Astrocyte of the cerebellum (primary cell): ENCODE measurements around the gene ENOX1.

ENCODE experiments used
- DNase-seq: peaks from one replicate; pipeline ENCODE4 v3.0.0-alpha.2; 2011; ENCODE audit warnings: low read depth
- H3K4me3 ChIP-seq: 2 replicates; pipeline ENCODE4 v1.5.1; 2011; ENCODE audit warnings: mild to moderate bottlenecking, low read depth, low read length, moderate library complexity
- in situ Hi-C: cut with HindIII; loops from 2 replicates; pipeline ENCODE4 v1.10.0; 2017; ENCODE audit warnings: low sequenced_read_pairs
- TF ChIP-seq, protein P1 (sequence below): IDR thresholded peaks from 2 replicates; pipeline ENCODE4 v1.5.1; 2012; ENCODE audit warnings: low read length, low read depth, moderate library complexity, mild to moderate bottlenecking; ENCODE audit errors: missing control alignments

Gene ENOX1

DNA sequence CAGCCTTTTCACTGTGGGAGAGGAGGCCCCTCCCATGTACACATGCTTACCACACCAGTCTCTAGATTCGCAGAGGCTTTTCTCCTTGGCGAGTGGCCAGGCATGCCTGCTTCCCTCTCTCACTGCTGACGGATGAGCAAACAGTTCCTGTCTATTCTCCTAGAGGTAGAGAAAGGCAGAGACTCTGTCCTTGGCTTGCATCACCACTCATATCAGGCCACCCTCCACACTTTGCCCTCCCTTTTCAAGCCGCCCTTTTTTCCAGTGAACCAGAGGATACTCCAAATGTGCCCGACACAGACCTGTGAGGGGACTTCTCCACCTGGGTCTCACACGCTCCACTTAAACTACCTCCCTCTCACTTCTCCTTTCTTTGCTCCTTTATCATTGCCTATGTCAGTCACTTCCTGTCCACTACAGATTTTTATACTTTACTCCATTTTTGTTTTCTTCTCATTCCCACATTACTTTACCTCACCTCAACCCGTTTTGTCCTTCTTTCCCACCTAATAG, 478.8 kb downstream of the ENOX1 start:
- DNase-seq: peak; percentile 72
- in situ Hi-C loops: no loop called here
- TF ChIP-seq, protein P1, sequence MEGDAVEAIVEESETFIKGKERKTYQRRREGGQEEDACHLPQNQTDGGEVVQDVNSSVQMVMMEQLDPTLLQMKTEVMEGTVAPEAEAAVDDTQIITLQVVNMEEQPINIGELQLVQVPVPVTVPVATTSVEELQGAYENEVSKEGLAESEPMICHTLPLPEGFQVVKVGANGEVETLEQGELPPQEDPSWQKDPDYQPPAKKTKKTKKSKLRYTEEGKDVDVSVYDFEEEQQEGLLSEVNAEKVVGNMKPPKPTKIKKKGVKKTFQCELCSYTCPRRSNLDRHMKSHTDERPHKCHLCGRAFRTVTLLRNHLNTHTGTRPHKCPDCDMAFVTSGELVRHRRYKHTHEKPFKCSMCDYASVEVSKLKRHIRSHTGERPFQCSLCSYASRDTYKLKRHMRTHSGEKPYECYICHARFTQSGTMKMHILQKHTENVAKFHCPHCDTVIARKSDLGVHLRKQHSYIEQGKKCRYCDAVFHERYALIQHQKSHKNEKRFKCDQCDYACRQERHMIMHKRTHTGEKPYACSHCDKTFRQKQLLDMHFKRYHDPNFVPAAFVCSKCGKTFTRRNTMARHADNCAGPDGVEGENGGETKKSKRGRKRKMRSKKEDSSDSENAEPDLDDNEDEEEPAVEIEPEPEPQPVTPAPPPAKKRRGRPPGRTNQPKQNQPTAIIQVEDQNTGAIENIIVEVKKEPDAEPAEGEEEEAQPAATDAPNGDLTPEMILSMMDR: no peak
- no peak overlapping the region for H3K4me3 ChIP-seq

DNA sequence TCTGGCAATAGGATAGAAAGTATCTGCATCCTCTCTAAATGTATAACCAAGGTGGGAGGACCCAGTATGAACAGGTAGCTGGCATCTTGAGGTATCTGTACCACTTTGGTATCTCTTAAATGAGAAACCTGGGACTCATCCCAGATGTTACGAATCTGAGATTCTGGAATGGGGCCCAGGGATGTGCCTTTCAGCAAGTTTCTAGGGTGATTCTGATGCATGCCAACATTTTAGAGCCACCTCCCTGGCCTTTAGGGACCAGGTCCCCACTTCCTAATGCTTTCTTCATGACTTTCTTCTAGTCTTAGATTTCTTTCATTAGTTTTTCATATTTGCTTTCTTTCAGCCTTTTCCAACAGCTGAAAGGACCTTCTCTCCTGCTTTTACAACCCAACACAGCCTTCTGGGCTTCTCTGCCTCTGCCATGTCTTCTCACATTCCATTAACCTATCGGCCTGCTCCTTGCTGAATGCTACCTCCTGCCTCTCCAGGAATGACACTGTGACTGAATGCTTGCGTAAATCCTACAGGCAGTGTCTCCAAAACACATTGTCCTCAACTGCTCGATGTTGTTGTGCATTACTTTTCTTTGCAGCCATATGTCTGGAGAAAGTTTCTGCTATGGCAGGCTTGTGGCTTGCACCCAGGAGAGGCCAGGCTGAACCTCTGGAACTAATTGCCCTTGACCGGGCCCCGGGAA, 479.4 kb downstream of the ENOX1 start:
- in situ Hi-C loops: no loop called here
- no peak for DNase-seq
- TF ChIP-seq, protein P1: peak; percentile 4
- H3K4me3 ChIP-seq: no peak overlapping the region

DNA sequence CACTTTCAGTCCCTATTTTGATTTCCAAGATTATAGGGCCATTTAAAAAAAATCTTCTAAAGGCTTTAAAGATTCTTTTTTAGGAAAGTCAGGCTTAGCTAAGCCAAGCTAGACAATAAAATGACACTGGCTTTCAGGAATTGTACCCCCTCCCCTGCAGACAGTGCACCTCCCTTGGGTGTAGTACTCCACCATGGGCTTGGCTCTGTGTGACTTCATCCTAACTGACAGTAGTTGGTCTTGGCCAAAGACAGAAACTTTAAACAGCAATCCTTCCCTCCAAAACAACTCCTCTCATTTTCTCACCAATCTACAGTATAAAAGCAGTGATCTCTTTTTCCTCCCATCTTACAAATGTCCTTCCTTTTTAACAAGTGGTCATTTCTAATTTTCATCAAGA, 480.4 kb downstream of the ENOX1 start:
- no peak overlapping the region for H3K4me3 ChIP-seq
- DNase-seq: no peak
- TF ChIP-seq, protein P1: no peak
- in situ Hi-C loops: no loop called here

DNA sequence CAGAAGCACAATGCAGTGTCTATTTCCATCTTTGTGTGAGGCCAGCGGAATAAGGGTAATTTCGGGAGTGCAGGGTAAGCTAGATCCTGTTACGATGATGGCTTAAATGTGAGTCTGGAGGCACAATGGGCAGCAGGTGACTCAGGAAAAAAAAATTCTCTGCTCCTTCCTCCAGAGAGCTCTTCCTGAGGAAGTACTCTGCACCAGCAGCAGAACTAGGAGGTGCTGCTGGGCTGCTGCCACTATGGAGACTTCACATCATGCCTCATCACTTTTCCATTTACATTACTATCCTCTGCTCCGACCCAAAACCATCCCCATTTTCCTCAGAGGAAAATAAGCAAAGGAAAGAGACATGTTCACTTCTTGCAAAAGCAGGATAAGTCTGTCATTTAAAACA, 481.4 kb downstream of the ENOX1 start:
- DNase-seq: no peak
- in situ Hi-C loops: no loop called here
- H3K4me3 ChIP-seq: no peak overlapping the region
- TF ChIP-seq, protein P1: no peak

DNA sequence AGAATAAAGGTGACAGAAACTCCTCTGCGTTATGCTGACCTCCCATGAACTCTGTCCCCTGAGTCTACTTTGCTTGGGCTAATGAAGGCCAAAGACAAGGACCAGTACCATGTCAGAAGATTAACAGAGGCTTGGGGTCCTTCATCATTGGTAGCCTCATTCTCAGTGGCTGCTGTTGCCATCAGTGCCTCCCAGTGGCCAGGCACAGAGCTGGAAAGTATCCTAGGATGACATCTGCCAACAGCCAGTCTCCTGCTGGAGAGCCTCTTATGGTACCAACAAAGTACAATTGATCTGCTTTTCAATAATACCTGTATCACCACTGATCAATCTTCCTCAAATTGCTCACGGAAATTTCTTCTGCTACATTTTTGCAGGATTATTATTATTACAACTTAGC, 481.8 kb downstream of the ENOX1 start:
- TF ChIP-seq, protein P1: no peak
- in situ Hi-C loops: no loop called here
- no peak overlapping the region for H3K4me3 ChIP-seq
- no peak for DNase-seq

DNA sequence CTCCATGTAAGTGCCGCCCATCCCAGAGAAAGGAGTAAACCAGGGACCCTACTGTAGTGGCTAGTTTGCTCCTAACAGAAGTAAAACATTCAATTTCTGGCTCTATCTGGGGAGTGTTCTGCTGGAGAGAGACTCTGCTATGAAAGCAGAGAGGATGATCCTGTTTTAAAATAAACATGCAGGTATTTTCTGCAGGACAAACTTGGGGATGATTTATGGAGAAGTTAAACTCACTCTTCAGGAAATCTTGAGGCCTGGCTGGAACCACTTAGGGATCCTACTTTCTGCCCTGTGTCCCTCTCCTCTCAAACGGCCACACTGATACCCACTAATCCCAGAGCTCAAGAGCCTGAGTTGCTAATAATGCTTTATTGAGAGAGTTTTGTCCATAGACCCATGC, 482.3 kb downstream of the ENOX1 start:
- no peak for DNase-seq
- in situ Hi-C loops: no loop called here
- TF ChIP-seq, protein P1: no peak
- H3K4me3 ChIP-seq: no peak overlapping the region
